Measurements from ENCODE around the gene VPS51.

GRCh38 chr11:65077451-65077850 lies 18.6 kb upstream of the VPS51 start:
- TF ChIP-seq MLX (CRISPR knock-in tag; IDR thresholded peaks at IDR 0.05) (no peak), EMX1 (CRISPR knock-in tag; IDR thresholded peaks at IDR 0.05) (no peak), ATF2 (CRISPR knock-in tag; IDR thresholded peaks at IDR 0.05; ENCODE audit: borderline replicate concordance, low read depth) (no peak), USF2 (CRISPR knock-in tag; IDR thresholded peaks at IDR 0.05) (no peak), NR2C2 (CRISPR knock-in tag; IDR thresholded peaks at IDR 0.05) (no peak)
